HepG2 (cell line): ENCODE measurements around the gene ZNF500. TPM values are rescaled to one million over a fixed set of nuclear protein-coding genes. Genes with fewer than 3 reads are reported as not detected.
A peak's percentile ranks its signal among the peaks of the same experiment; 100 is the strongest.

ENCODE experiments used
- ERF ChIP-seq: IDR thresholded peaks from 2 replicates; pipeline ENCODE4 v1.6.1; 2018; ENCODE audit warnings: missing biosample characterization, missing genetic modification reagents
- HDAC6 ChIP-seq: fragments of 200-600 bp; sonication (generic); IDR thresholded peaks from 2 replicates; pipeline ENCODE4 v1.7.0; 2017; ENCODE audit warnings: mild to moderate bottlenecking, antibody characterized with exemption, low read length, low read depth
- HMG20B ChIP-seq: conservative IDR thresholded peaks from 2 replicates; pipeline ENCODE4 v1.6.1; 2016; ENCODE audit warnings: missing genetic modification reagents, missing compliant biosample characterization
- HNRNPH1 ChIP-seq: fragments of 200-400 bp; formaldehyde crosslinking; optimal IDR thresholded peaks from 2 replicates; pipeline ENCODE3; 2017; ENCODE audit warnings: mild to moderate bottlenecking, low read depth, low read length
- JARID2 ChIP-seq: sonication (generic); formaldehyde crosslinking; IDR thresholded peaks from 2 replicates; pipeline ENCODE4 v1.8.1; 2023; ENCODE audit warnings: missing genetic modification reagents, inconsistent platforms; ENCODE audit not compliant: insufficient replicate concordance
- MAFF ChIP-seq: IDR thresholded peaks from 2 replicates; pipeline ENCODE4 v1.6.1; 2011; ENCODE audit warnings: low read depth, low read length, improper control_type of control experiment
- MTERF4 ChIP-seq: sonication (generic); formaldehyde crosslinking; IDR thresholded peaks from 2 replicates; pipeline ENCODE4 v1.8.0; 2023; ENCODE audit warnings: mild to moderate bottlenecking, missing genetic modification reagents
- NKX3-1 ChIP-seq: sonication (generic); formaldehyde crosslinking; IDR thresholded peaks from 2 replicates; pipeline ENCODE4 v1.5.0; 2020; ENCODE audit warnings: missing genetic modification reagents
- NR2C2 ChIP-seq: sonication (generic); formaldehyde crosslinking; IDR thresholded peaks from 2 replicates; pipeline ENCODE4 v1.4.0; 2020; ENCODE audit warnings: missing genetic modification reagents, mild to moderate bottlenecking, moderate library complexity, borderline replicate concordance
- POLR2G ChIP-seq: fragments of 200-400 bp; formaldehyde crosslinking; IDR thresholded peaks from 2 replicates; pipeline ENCODE4 v1.6.1; 2018; ENCODE audit warnings: mild to moderate bottlenecking, low read depth, low read length, moderate library complexity
- RFXANK ChIP-seq: IDR thresholded peaks from 2 replicates; pipeline ENCODE4 v1.6.1; 2016
- SMAD1 ChIP-seq: sonication (generic); formaldehyde crosslinking; IDR thresholded peaks from 2 replicates; pipeline ENCODE4 v1.4.0; 2020; ENCODE audit warnings: missing genetic modification reagents, low read depth, mild to moderate bottlenecking, borderline replicate concordance
- SRY ChIP-seq: sonication (generic); formaldehyde crosslinking; IDR thresholded peaks from 2 replicates; pipeline ENCODE4 v1.8.0; 2022; ENCODE audit warnings: mild to moderate bottlenecking, missing genetic modification reagents
- TGIF2 ChIP-seq: IDR thresholded peaks from 2 replicates; pipeline ENCODE4 v1.6.1; 2016; ENCODE audit warnings: control low read depth, missing compliant biosample characterization
- ZBTB21 ChIP-seq: sonication (generic); formaldehyde crosslinking; IDR thresholded peaks from 2 replicates; pipeline ENCODE4 v1.4.0; 2020; ENCODE audit warnings: missing genetic modification reagents
- ZEB1 ChIP-seq: IDR thresholded peaks from 2 replicates; pipeline ENCODE4 v1.6.1; 2012; ENCODE audit warnings: mild to moderate bottlenecking, low read depth, inconsistent platforms; ENCODE audit not compliant: insufficient replicate concordance
- ZNF10 ChIP-seq: sonication (generic); formaldehyde crosslinking; IDR thresholded peaks from 2 replicates; pipeline ENCODE4 v1.4.0; 2020; ENCODE audit warnings: mild to moderate bottlenecking, low read depth, missing genetic modification reagents, borderline replicate concordance
- ZNF207 ChIP-seq: fragments of 450-650 bp; IDR thresholded peaks from 2 replicates; pipeline ENCODE4 v1.6.1; 2016; ENCODE audit warnings: antibody characterized with exemption, borderline replicate concordance
- ZNF225 ChIP-seq: sonication (generic); formaldehyde crosslinking; IDR thresholded peaks from 2 replicates; pipeline ENCODE4 v1.4.0; 2020; ENCODE audit warnings: mild to moderate bottlenecking, missing genetic modification reagents
- ZNF503 ChIP-seq: sonication (generic); formaldehyde crosslinking; IDR thresholded peaks from 2 replicates; pipeline ENCODE4 v1.4.0; 2020; ENCODE audit warnings: missing genetic modification reagents
- ZNF577 ChIP-seq: sonication (generic); formaldehyde crosslinking; IDR thresholded peaks from 2 replicates; pipeline ENCODE4 v1.4.0; 2020; ENCODE audit warnings: mild to moderate bottlenecking, low read depth, missing genetic modification reagents, borderline replicate concordance
- ZNF598 ChIP-seq: sonication (generic); formaldehyde crosslinking; IDR thresholded peaks from 2 replicates; pipeline ENCODE4 v1.5.1; 2020; ENCODE audit warnings: mild to moderate bottlenecking, missing genetic modification reagents, borderline replicate concordance
- ZNF747 ChIP-seq: sonication (generic); formaldehyde crosslinking; IDR thresholded peaks from 2 replicates; pipeline ENCODE4 v1.8.1; 2023; ENCODE audit warnings: missing genetic modification reagents, mild to moderate bottlenecking, borderline replicate concordance
- ZNF749 ChIP-seq: sonication (generic); formaldehyde crosslinking; IDR thresholded peaks from 2 replicates; pipeline ENCODE4 v1.8.0; 2022; ENCODE audit warnings: mild to moderate bottlenecking, missing genetic modification reagents, moderate library complexity, borderline replicate concordance
- ZNF788 ChIP-seq: sonication (generic); formaldehyde crosslinking; IDR thresholded peaks from 2 replicates; pipeline ENCODE4 v1.5.0; 2020; ENCODE audit warnings: mild to moderate bottlenecking, missing genetic modification reagents, borderline replicate concordance
- ZSCAN22 ChIP-seq: sonication (generic); formaldehyde crosslinking; IDR thresholded peaks from 2 replicates; pipeline ENCODE4 v1.4.0; 2020; ENCODE audit warnings: mild to moderate bottlenecking, missing genetic modification reagents
- polyA plus RNA-seq, 8 experiments: library from polyadenylated mRNA; depleted of rRNA in 3 of 8; stranded (reverse) in 7 of 8; unstranded in 1 of 8; fragments of >200 nt; fragmentation: Illumina TruSeq in 4 of 8; extraction: Trizol in 4 of 8; gene quantifications; 2 replicates each; pipeline versions ENCODE4 v1.2.1 to v1.2.3, GENCODE V29; 2011 to 2016; ENCODE audit warnings: low read depth in 4 of 8, missing spikeins in 1 of 8, mixed read lengths in 1 of 8; ENCODE audit not compliant: insufficient read depth in 1 of 8
- total RNA-seq, 5 experiments: library from RNA; depleted of rRNA; stranded (reverse); fragments of >200 nt; fragmentation: Illumina TruSeq; extraction: Trizol; gene quantifications; 2 replicates each; pipeline ENCODE4 v1.2.3, GENCODE V29; 2016; ENCODE audit warnings: low read depth in 1 of 5
- TF ChIP-seq, protein P1 (sequence below): fragments of 450-650 bp; IDR thresholded peaks from 2 replicates; pipeline ENCODE4 v1.6.1; 2016
- TF ChIP-seq, protein P2 (sequence below): sonication (generic); formaldehyde crosslinking; IDR thresholded peaks from 2 replicates; pipeline ENCODE4 v1.4.0; 2020; ENCODE audit warnings: mild to moderate bottlenecking, missing genetic modification reagents

The ZNF500 gene
- total and polyA plus RNA-seq, 2 of the 13 experiments (the other 11 are each of a cell fraction or from before 2014, with no cell fraction given) = 6.1 to 12.2 TPM

DNA sequence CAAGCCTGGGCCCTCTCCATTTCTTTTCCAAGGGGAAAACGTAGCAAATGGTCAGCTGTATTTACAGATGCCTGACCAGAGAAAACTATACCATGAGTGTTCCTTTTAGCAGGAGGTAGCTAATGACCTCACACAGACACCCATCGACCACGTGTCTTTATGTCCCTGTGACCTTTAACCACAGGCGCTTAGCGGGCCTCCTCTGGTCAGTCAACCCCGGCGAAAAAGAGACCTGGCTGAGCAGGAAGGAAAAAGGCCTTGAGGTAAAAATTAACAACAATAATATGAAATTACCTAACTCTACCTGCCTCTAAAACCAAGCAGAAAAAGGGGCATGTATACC lies 64.5 kb downstream of the ZNF500 start (continued):
- TF ChIP-seq, protein P1, sequence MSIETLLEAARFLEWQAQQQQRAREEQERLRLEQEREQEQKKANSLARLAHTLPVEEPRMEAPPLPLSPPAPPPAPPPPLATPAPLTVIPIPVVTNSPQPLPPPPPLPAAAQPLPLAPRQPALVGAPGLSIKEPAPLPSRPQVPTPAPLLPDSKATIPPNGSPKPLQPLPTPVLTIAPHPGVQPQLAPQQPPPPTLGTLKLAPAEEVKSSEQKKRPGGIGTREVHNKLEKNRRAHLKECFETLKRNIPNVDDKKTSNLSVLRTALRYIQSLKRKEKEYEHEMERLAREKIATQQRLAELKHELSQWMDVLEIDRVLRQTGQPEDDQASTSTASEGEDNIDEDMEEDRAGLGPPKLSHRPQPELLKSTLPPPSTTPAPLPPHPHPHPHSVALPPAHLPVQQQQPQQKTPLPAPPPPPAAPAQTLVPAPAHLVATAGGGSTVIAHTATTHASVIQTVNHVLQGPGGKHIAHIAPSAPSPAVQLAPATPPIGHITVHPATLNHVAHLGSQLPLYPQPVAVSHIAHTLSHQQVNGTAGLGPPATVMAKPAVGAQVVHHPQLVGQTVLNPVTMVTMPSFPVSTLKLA = peak; percentile 44; the same call in 1 of the 2 replicates
- no peak for TF ChIP-seq MTERF4 (CRISPR knock-in tag)
- TF ChIP-seq ZNF503 (CRISPR knock-in tag) = 0 out of 2 replicates have a peak, but pooled peaks have one; percentile 30
- no peak for TF ChIP-seq TGIF2 (CRISPR knock-in tag)
- no peak for TF ChIP-seq SRY (CRISPR knock-in tag)
- no peak for TF ChIP-seq ZNF10 (CRISPR knock-in tag)
- no peak for TF ChIP-seq RFXANK
- TF ChIP-seq JARID2 (CRISPR knock-in tag) = no peak
- TF ChIP-seq ZNF747 (CRISPR knock-in tag) = no peak
- no peak for TF ChIP-seq SMAD1 (CRISPR knock-in tag)
- 0 out of 2 replicates have a peak, but pooled peaks have one; percentile 19 for TF ChIP-seq ERF (CRISPR knock-in tag)
- TF ChIP-seq HDAC6 = no peak
- no peak for TF ChIP-seq NKX3-1 (CRISPR knock-in tag)
- no peak for TF ChIP-seq ZNF207
- no peak for TF ChIP-seq HNRNPH1
- no peak for TF ChIP-seq ZNF598
- no peak for TF ChIP-seq ZEB1
- TF ChIP-seq MAFF = no peak
- no peak for TF ChIP-seq POLR2G
- no peak for TF ChIP-seq ZNF788 (CRISPR knock-in tag)
- no peak for TF ChIP-seq ZNF577
- no peak for TF ChIP-seq ZNF749
- TF ChIP-seq HMG20B (CRISPR knock-in tag) = no peak
- peak; percentile 85 for TF ChIP-seq NR2C2 (CRISPR knock-in tag)
- TF ChIP-seq ZSCAN22 (CRISPR knock-in tag) = no peak
- TF ChIP-seq ZNF225 (CRISPR knock-in tag) = no peak
- TF ChIP-seq ZBTB21 (CRISPR knock-in tag) = peak; percentile 87
- TF ChIP-seq, protein P2, sequence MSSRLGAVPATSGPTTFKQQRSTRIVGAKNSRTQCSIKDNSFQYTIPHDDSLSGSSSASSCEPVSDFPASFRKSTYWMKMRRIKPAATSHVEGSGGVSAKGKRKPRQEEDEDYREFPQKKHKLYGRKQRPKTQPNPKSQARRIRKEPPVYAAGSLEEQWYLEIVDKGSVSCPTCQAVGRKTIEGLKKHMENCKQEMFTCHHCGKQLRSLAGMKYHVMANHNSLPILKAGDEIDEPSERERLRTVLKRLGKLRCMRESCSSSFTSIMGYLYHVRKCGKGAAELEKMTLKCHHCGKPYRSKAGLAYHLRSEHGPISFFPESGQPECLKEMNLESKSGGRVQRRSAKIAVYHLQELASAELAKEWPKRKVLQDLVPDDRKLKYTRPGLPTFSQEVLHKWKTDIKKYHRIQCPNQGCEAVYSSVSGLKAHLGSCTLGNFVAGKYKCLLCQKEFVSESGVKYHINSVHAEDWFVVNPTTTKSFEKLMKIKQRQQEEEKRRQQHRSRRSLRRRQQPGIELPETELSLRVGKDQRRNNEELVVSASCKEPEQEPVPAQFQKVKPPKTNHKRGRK (CRISPR knock-in tag) = no peak
